Tibial artery (tissue), 4 donors: Measurements from ENCODE around the gene PRSS53.
"Not testable (repeated sequence)": the region's sequence is repeated elsewhere in the genome, so short reads cannot be mapped to it uniquely, and the experiment has no call there.

ENCODE experiments used
- DNase-seq, 2 donors: peaks; one replicate each; pipeline ENCODE4 v3.0.0-alpha.2; 2019
- H3K27ac ChIP-seq, 2 donors: fragments of 200-600 bp; sonication (generic) in 1 of 2; 1 replicate in 1 of 2; 2 replicates in 1 of 2; pipeline ENCODE4 v1.5.1; 2018 to 2019; ENCODE audit warnings: mild to moderate bottlenecking in 1 of 2
- H3K27me3 ChIP-seq, 2 donors: fragments of 200-600 bp; sonication (generic) in 1 of 2; one replicate each; pipeline versions ENCODE4 v1.5.1 to v1.6.0; 2016 to 2019
- H3K36me3 ChIP-seq, 3 donors: fragments of 200-600 bp; sonication (generic) in 2 of 3; one replicate each; pipeline ENCODE4 v1.5.1; 2016 to 2019; ENCODE audit warnings: mild to moderate bottlenecking in 2 of 3
- H3K4me1 ChIP-seq, 4 donors: fragments of 200-600 bp; sonication (generic) in 2 of 4; 1 replicate in 3 of 4; 2 replicates in 1 of 4; pipeline ENCODE4 v1.5.1; 2016 to 2019
- H3K4me3 ChIP-seq, 2 donors: fragments of 200-600 bp; sonication (generic) in 1 of 2; 1 replicate in 1 of 2; 2 replicates in 1 of 2; pipeline ENCODE4 v1.5.1; 2018 to 2019; ENCODE audit warnings: mild to moderate bottlenecking in 2 of 2
- H3K9me3 ChIP-seq, 3 donors: fragments of 200-600 bp; sonication (generic) in 1 of 3; one replicate each; pipeline ENCODE4 v1.5.1; 2016 to 2019
- intact Hi-C: fragments of 100-400 bp; cut with DNase I; formaldehyde crosslinking; loops from one replicate; pipeline ENCODE4 v1.15.0; 2023; ENCODE audit warnings: low total_unique reads
- TF ChIP-seq, protein P1 (sequence below), 2 experiments: fragments of 200-600 bp in 1 of 2; fragments of 450-650 bp in 1 of 2; IDR thresholded peaks; one replicate each; pipeline ENCODE4 v1.5.1; 2017 to 2019; ENCODE audit warnings: antibody characterized with exemption in 2 of 2, mild to moderate bottlenecking in 1 of 2, moderate library complexity in 1 of 2

Gene PRSS53

GRCh38 chr16:31105677-31106213 lies 17.0 kb upstream of the PRSS53 start:
- peak overlapping the region; percentile 21 to 30 for H3K4me3 ChIP-seq

DNA sequence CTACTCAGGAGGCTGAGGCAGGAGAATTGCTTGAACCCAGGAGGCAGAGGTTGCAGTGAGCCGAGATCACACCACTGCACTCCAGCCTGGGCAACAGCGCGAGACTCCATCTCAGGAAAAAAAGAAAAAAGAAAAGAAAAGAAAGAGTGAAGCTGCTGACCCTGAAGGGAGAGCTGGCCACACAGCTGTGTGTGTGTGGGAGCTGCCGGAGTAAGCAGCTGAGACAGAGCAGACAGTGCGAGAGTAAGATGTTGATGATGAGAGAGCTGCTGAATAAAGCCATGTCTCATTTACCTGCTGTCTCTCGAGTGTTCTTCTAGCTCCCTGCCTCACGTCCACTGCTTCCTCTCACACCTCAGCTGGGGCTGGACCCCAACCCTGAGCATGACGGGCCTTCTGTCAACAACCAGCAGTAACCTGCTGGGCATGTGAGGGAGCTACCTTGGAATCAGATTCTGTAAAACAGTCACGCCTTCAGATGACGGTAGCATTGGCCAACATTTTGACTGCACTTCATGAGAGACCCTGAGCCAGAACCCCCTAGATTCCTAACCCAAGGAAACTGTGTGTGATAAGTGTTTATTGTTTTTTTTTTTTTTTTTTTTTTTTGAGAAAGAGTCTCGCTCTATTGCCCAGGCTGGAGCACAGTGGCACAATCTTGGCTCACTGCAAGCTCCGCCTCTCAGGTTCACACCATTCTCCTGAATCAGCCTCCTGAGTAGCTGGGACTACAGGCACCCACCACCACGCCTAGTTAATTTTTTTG lies 12.3 kb upstream of the PRSS53 start:
- DNase-seq, intact Hi-C loops, H3K27ac ChIP-seq, H3K9me3 ChIP-seq, H3K27me3 ChIP-seq, H3K36me3 ChIP-seq, H3K4me1 ChIP-seq, H3K4me3 ChIP-seq: not testable (repeated sequence)

More at GRCh38 chr16:31105677-31106213, 17.0 kb upstream of the PRSS53 start:
- no peaks in the 10 kb centered on the region for H3K9me3 ChIP-seq
- peaks cover 3 to 13% (median 12%) of the 10 kb centered on the region in 3 donors for H3K36me3 ChIP-seq
- intact Hi-C loops = no loop called here
- H3K4me1 ChIP-seq = peaks cover 0 to 23% (median 16%) of the 10 kb centered on the region in 4 donors
- no peaks in the 10 kb centered on the region for H3K27me3 ChIP-seq
- peak; percentile 72 to 89 for DNase-seq
- peak overlapping the region in 1 of 2 donors; percentile 56 for H3K27ac ChIP-seq
- TF ChIP-seq, protein P1, sequence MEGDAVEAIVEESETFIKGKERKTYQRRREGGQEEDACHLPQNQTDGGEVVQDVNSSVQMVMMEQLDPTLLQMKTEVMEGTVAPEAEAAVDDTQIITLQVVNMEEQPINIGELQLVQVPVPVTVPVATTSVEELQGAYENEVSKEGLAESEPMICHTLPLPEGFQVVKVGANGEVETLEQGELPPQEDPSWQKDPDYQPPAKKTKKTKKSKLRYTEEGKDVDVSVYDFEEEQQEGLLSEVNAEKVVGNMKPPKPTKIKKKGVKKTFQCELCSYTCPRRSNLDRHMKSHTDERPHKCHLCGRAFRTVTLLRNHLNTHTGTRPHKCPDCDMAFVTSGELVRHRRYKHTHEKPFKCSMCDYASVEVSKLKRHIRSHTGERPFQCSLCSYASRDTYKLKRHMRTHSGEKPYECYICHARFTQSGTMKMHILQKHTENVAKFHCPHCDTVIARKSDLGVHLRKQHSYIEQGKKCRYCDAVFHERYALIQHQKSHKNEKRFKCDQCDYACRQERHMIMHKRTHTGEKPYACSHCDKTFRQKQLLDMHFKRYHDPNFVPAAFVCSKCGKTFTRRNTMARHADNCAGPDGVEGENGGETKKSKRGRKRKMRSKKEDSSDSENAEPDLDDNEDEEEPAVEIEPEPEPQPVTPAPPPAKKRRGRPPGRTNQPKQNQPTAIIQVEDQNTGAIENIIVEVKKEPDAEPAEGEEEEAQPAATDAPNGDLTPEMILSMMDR (IDR thresholded peaks at IDR 0.05) = peak; percentile 70 to 81

- H3K4me3 ChIP-seq = no peak overlapping the region
- peaks cover 0 to 4% (median 0%) of the 10 kb centered on the region in 4 donors for H3K4me1 ChIP-seq
- H3K27ac ChIP-seq = no peak overlapping the region
- intact Hi-C loops = no loop called here
- no peak for DNase-seq
- no peaks in the 10 kb centered on the region for H3K9me3 ChIP-seq
- TF ChIP-seq, protein P1 (IDR thresholded peaks at IDR 0.05) = no peak
- H3K27me3 ChIP-seq = no peaks in the 10 kb centered on the region
- no peaks in the 10 kb centered on the region for H3K36me3 ChIP-seq
Observed at GRCh38 chr16:31099860-31100638, 11.3 kb upstream of the PRSS53 start.

- TF ChIP-seq, protein P1 (IDR thresholded peaks at IDR 0.05) = no peak
- H3K9me3 ChIP-seq = no peaks in the 10 kb centered on the region
- intact Hi-C loops = no loop called here
Observed at GRCh38 chr16:31094424-31095120, 5.8 kb upstream of the PRSS53 start, which contains the start of gene VKORC1. TSS of gene VKORC1 (minus strand) at chr16:31094797. CDS start at chr16:31094729, 68 bp downstream.

GRCh38 chr16:31094088-31094423 lies 5.3 kb upstream of the PRSS53 start:
- no peaks in the 10 kb centered on the region for H3K9me3 ChIP-seq
- H3K4me1 ChIP-seq = peaks cover 0 to 22% (median 12%) of the 10 kb centered on the region in 4 donors
- H3K27ac ChIP-seq = peak overlapping the region; percentile 91 to 97
- H3K36me3 ChIP-seq = peaks cover 3 to 24% (median 18%) of the 10 kb centered on the region in 3 donors
- peak overlapping the region; percentile 94 to 97 for H3K4me3 ChIP-seq
- intact Hi-C loops = no loop called here
- TF ChIP-seq, protein P1 (IDR thresholded peaks at IDR 0.05) = no peak
- no peaks in the 10 kb centered on the region for H3K27me3 ChIP-seq
- DNase-seq = peak in 1 of 2 donors; percentile 32

More at GRCh38 chr16:31094424-31095120, 5.8 kb upstream of the PRSS53 start, which contains the start of gene VKORC1:
- peaks cover 3 to 18% (median 14%) of the 10 kb centered on the region in 3 donors for H3K36me3 ChIP-seq
- no peaks in the 10 kb centered on the region for H3K27me3 ChIP-seq
- H3K4me1 ChIP-seq = peaks cover 0 to 22% (median 12%) of the 10 kb centered on the region in 4 donors
- peak within 1 kb of the TSS; percentile 94 to 97 for H3K4me3 ChIP-seq
- DNase-seq = peak; percentile 96 to 98
- peak within 1 kb of the TSS; percentile 91 to 97 for H3K27ac ChIP-seq
